Renal pelvis (tissue), 4 donors: ENCODE measurements around the gene TTC3. TPM values are rescaled to one million over a fixed set of nuclear protein-coding genes. Genes with fewer than 3 reads are reported as not detected.

Experiments
- DNase-seq: peaks from one replicate; pipeline ENCODE4 v3.0.0-alpha.2; 2013
- polyA plus RNA-seq, 3 donors: library from polyadenylated mRNA; unstranded; fragments of 120-200 nt; gene quantifications; one replicate each; pipeline ENCODE4 v1.2.1, GENCODE V29; 2013; ENCODE audit not compliant: insufficient read length in 3 of 3

TTC3 gene
- polyA plus RNA-seq, 3 donors: 162 to 185 (median 167) TPM

GRCh38 chr21:37244501-37245095, 171.5 kb downstream of the TTC3 start:
- DNase-seq: no peak

DNA sequence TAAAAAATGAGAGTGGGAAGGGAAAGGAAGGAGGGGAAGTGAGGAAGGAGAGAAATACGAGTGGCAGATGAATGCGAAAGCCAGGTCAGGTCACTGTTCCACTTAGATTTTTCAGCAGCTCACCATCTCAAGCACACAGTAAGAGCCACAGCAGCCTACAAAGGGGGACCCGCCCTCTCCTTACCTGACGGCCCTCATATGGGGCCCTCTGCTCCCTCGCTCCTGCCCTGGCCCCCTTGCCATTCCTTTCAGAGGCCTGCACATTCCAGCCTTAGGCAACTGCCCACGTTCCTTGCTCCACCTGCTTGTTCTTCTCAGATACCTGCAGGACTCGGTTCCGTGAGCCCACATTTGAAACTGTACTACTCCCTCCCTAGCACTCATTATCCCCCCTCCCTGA, 172.1 kb downstream of the TTC3 start:
- DNase-seq: no peak

DNA sequence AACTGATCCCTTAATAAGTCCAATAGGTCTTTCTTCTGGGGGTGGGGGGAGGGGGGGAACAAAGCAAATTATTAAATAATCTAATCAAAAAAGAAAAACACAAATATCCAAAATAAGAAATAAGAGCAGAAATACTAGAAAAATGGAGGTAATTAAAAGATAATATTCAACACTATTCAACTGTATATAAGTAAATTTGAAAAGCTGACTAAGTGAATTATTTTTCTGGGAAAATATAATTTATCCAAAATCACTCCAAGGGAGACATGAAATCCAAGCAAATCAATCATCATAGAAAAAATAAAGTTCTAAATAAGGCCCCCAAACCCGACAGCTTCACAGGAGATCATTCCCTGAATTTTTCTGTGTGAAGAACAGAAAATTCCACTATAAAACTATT, 175.2 kb downstream of the TTC3 start:
- DNase-seq: no peak

GRCh38 chr21:37249112-37249904, 176.3 kb downstream of the TTC3 start:
- no peak for DNase-seq

GRCh38 chr21:37251294-37251634, 178.2 kb downstream of the TTC3 start:
- DNase-seq: no peak

Other genes starting within 250 kb of the TTC3 start
- gene HLCS, start 106.6 kb upstream of the TTC3 start, polyA plus RNA-seq: 10 to 100 TPM; 17.0 to 17.9 (median 17.2) TPM
- 1 to 10 TPM; 2.0 to 2.7 (median 2.4) TPM for gene RIPPLY3, start 66.6 kb upstream of the TTC3 start, polyA plus RNA-seq
- 10 to 100 TPM; 26.9 to 34.5 (median 30.8) TPM for gene PIGP, start 183 bp upstream of the TTC3 start, polyA plus RNA-seq
- gene VPS26C, start 194.1 kb downstream of the TTC3 start, polyA plus RNA-seq: 10 to 100 TPM; 36.7 to 51.1 (median 49.4) TPM